HG03558 (cell line): ENCODE results near the gene TCERG1L.

Experiments used
- ATAC-seq: cut with Tn5 transposase; IDR thresholded peaks from one replicate; pipeline ENCODE4 v1.9.1; 2021; ENCODE audit warnings: moderate number of reproducible peaks; ENCODE audit not compliant: unreplicated experiment; ENCODE audit errors: extremely low read depth

TCERG1L gene

DNA sequence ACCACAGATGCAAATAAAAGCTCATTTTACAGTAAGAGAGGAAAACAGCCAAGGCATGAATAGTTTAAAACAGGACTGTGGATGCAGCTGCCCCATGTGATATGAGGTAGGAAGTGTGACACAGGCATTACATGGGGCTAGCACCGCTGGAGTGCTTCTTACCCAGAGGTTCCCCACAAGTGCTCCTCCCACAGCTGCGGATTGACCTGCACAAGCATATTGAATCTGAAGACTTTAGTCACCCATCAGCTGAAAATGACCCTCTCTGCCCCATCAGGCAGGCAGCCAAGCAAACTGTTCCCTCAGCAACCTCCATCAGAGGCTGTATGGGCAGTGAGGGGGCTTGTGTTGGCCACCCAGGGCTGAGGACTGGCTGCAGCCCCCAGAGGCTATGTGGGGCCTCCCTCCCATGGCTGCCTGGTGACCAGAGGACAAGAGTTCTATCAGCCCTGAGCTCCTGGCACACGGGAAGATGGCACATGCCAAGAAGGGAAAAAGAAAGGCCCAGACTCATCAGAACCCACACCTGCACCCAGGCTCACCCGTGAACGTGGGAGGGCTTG is 98.7 kb downstream of the TCERG1L start:
- ATAC-seq = no peak

GRCh38 chr10:131211965-131212619 is 99.4 kb downstream of the TCERG1L start:
- no peak for ATAC-seq

DNA sequence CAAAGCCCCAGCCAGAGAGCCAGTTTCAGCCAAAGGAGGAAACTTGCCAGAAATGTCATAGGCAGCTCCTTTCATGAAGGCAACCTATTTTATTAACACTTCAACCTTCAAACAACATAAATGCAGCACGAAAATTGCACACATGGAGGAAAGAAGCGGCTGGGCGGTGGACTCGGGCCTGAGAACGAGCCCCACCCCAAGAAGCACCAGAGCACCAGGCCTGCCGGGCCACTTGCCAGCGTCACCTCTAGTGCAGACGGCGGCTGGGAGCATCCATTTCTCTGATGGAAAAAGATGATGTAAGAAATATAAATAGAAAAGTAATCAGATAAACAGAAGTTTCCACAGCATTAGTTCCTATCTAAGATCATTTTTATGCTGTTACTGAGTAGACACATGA is 100.0 kb downstream of the TCERG1L start:
- no peak for ATAC-seq

GRCh38 chr10:131211146-131211545 is 100.4 kb downstream of the TCERG1L start:
- no peak for ATAC-seq

- ATAC-seq = no peak
These were observed 101.3 kb downstream of the TCERG1L start for GRCh38 chr10:131210181-131210580.

DNA sequence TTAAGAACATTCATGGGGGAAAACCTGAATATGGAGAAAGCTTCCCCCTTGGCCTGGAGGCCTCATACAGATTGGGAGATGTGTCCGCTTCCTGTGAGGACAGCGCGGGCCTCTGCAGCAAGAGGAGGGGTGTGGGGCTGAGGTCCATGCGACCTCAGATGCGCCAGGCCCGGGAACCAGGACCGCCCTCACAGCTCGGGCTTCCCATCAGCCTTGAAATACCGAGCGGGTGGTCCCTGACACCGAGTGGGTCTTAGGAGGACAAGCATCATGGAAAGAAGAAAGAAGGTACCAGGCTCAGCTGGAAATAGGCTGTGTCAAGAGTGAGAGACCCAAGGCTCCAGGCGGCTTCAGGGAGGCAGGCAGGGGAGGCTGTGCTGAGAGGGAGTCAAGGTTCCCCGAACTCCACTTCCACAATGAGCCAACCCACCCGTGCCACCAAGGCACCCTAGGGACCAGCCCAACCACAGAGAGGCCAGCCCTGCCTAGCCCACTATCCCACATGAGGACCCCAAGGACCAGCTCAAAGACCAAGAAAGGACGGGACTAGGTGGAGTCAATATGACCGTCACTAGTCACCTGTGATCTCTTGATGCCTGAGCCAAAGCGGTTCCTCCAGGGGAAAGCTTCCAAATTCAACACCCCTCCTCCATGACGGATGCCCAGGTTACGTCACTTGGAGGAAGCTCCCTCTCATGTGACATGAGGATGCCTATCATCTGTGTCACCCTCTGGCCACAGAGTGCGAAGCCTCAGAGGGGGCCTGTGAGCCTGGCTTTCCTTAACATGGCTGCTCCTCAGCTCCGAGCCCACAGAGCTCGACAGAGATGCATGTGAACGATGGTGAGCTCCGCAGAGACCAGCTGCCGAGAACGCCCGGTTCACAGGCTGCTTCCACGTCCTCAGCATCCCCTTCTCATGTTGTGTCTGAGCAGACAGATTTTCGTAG is 103.7 kb downstream of the TCERG1L start:
- no peak for ATAC-seq

- no peak for ATAC-seq
These were observed 104.3 kb downstream of the TCERG1L start for GRCh38 chr10:131207176-131207575.

- ATAC-seq = no peak
These were observed 105.2 kb downstream of the TCERG1L start for GRCh38 chr10:131206111-131206995.

GRCh38 chr10:131205556-131205955 is 106.0 kb downstream of the TCERG1L start:
- ATAC-seq = no peak

DNA sequence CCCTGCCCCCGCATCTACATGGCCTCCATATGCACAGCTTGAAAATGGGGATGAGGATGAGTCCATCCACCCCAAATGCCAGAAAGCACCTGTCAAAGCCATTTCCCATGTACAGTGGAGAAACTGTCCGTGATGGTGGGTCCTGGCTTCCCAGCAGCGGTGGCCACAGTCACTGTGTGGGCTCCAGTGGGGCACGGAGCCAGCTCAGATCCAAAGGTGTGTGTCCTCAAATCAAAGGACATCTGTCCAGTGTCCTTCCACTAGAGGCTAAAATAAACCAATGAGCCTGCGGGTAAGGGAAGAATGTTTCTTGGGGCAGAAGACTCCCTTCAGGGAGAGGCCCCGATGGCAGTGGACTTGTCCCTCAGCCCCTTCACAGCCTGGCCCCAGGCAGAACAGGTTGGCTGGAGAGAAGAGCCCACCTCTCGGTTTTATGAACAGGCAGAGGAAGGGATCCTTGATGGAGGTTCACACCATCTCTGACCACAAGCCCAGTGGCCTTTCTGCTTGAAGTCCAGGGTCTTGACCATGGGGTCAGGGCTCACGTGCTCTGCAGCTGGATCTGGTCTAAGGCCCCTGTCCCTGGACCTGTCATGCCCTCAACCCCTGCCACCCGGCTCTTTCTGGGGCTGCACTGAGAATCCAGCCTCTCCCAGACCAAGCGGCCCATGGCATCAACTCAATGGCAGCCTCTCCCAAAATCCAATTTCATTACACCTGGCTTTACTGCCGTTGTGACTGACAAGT is 106.9 kb downstream of the TCERG1L start:
- no peak for ATAC-seq

GRCh38 chr10:131203456-131204357 is 107.8 kb downstream of the TCERG1L start:
- ATAC-seq = no peak

GRCh38 chr10:131202990-131203389 is 108.5 kb downstream of the TCERG1L start:
- no peak for ATAC-seq

DNA sequence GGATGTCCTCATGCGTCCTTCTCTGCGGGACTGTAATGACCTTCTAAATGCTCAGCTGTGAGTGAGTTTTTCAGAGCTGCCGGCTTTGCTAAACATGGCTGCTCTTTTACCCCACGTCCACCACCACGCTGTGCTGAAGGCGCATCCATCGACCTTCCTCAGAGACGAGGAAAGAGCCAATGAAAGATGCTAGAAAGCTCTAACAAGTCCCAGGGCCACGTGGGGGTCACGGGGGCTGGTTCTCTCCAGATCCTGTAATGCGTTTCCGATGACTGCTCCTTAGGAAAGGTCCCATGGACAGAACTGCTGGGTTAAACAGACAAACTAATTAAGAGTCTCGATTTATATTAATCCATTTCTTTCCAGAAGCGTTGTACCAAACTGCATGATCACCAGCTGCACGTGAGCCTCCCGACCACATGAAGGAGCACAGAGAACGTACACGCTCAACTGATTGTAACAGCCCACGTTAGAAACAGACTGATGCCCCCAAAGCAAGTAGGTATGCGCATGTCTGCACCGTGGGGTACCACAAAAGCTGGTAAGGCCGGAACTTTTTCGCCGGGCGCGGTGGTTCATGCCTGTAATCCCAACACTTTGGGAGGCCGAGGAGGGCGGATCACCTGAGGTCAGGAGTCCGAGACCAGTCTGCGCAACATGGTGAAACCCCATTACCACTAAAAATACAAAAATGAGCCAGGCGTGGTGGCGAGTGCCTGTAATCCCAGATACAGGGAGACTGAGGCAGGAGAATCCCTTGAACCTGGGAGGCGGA is 109.6 kb downstream of the TCERG1L start:
- no peak for ATAC-seq

GRCh38 chr10:131200856-131201470 is 110.6 kb downstream of the TCERG1L start:
- ATAC-seq = no peak

GRCh38 chr10:131199646-131200045 is 111.9 kb downstream of the TCERG1L start:
- ATAC-seq = no peak

DNA sequence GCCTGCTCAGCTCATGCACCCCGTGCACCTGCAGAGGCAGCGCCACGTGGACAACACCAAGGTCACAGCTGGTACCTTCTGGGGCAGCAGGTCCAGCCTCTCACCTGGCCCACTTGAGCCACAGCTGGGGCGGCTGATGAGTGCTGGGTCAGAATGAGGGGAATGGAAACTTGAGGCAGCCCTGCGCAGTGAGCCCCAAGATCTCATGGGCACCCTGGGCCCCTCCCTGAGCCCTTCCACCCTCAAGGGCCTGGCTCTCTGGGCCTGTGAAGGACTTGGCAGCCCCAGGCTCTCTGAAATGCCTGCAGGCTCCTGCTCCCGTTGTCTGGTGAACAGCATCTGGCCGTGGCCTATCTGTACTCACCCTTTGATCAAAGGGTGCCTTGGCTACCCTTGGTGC is 112.7 kb downstream of the TCERG1L start:
- ATAC-seq = no peak

DNA sequence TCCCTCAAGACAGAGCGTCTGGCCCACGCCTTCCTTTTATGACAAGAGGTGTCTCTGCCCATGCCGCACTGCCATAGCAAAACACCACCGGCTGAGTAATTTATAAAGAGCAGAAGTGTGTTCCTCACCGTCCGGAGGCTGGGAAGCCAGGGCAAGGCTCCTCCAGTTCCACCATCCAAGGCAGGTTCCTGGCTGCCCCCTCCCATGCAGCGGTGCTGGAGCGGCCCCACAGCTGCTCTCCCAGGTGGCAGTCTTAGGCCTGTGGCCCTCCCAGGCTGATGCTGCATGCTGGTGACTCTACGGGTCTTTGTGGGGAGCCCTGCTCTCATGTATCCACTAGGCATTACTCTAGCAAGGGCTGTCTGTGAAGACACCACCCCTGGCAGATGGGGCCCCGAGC is 113.1 kb downstream of the TCERG1L start:
- ATAC-seq = no peak
